ENCODE data around the gene MMRN1.

The MMRN1 gene

DNA sequence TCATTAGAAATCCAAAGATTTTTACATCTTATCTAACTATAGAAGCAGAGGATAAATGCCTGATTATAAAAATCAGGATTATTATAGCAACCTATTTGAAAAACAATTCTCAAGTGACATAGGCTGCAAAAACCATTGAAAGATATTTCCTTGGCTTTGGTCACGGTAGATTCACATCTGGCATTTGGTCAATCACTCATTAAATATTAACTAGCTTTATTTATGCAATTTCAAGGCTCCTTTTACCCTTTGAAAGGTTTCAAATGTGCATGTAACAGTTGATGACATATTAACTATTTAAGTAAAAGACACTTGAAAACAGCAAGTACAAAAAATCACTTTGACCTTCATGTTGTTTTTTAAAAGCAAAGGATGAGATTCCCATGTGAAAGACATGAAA is 98.1 kb downstream of the MMRN1 start:
- no peak for TF ChIP-seq CTCF (conservative IDR thresholded peaks at IDR 0.05; ENCODE audit: low read depth)
- ChIA-PET POLR2A (ENCODE audit: low non-redundant PET) (no interaction called here), CTCF (no interaction called here)
- no peak for DNase-seq (ENCODE audit: low spot score)
- no peak overlapping the region for H3K27ac ChIP-seq

- peak; percentile 2 for DNase-seq (ENCODE audit: low spot score)
- TF ChIP-seq CTCF (conservative IDR thresholded peaks at IDR 0.05; ENCODE audit: low read depth): no peak
- POLR2A ChIA-PET (ENCODE audit: low non-redundant PET): no interaction called here
- no peak overlapping the region for H3K27ac ChIP-seq
- CTCF ChIA-PET: interaction anchor here (0.5 to 0.8 kb wide), 2 partner anchors 44 to 191 kb away, joined by 3 read pairs; no protein-coding TSS in a partner anchor
These were observed 99.7 kb downstream of the MMRN1 start for GRCh38 chr4:89994176-89994873.

DNA sequence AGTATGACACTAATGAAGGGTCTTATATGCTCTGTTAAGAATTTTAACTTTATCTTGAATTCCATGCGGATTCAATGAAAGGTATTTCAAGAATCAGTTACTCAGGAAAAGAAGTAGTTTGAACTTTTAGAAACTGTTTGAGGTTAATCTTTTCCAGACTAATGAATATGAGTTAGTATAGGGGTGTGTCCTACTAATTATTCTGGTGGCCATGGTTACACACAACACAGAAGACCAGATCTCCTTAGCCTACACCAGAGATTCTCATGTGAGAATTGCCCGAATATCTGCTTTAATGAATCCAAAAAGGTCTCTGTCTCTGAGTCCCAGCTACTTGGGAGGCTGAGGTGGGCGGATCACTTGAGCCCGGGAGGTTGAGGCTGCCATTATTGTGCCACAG is 100.4 kb downstream of the MMRN1 start:
- no peak overlapping the region for H3K27ac ChIP-seq
- CTCF ChIA-PET: interaction anchor here (0.8 kb wide), 1 partner anchor 45 kb away, joined by 3 read pairs; no protein-coding TSS in a partner anchor
- DNase-seq (ENCODE audit: low spot score): no peak
- TF ChIP-seq CTCF (conservative IDR thresholded peaks at IDR 0.05; ENCODE audit: low read depth): no peak
- POLR2A ChIA-PET (ENCODE audit: low non-redundant PET): no interaction called here

DNA sequence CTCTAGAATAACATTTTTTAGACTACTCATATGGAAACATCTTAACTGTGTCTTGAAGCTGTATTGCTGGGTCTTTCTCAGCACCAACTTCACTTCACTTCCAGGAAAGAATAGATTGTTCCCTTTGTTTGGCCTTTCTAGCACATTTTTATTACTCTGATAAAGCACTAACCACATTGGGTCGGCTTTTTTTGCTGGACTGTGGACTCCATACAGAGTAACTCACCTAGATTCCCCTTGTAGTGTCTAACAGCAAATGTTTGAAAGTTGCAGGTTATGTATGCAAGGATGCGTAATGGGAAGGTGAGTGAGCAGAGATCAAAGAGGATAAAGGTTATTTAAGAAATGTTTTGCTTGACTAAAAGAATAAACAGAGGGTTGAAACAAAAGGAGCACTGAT is 101.2 kb downstream of the MMRN1 start:
- no peak for DNase-seq (ENCODE audit: low spot score)
- ChIA-PET CTCF (no interaction called here), POLR2A (ENCODE audit: low non-redundant PET) (no interaction called here)
- H3K27ac ChIP-seq: no peak overlapping the region
- no peak for TF ChIP-seq CTCF (conservative IDR thresholded peaks at IDR 0.05; ENCODE audit: low read depth)

GRCh38 chr4:89997171-89997704 is 102.6 kb downstream of the MMRN1 start:
- DNase-seq (ENCODE audit: low spot score): no peak
- POLR2A ChIA-PET (ENCODE audit: low non-redundant PET): no interaction called here
- CTCF ChIA-PET: no interaction called here
- TF ChIP-seq CTCF (conservative IDR thresholded peaks at IDR 0.05; ENCODE audit: low read depth): no peak
- H3K27ac ChIP-seq: no peak overlapping the region

GRCh38 chr4:89998469-89999011 is 103.9 kb downstream of the MMRN1 start:
- no peak for TF ChIP-seq CTCF (conservative IDR thresholded peaks at IDR 0.05; ENCODE audit: low read depth)
- CTCF ChIA-PET: interaction anchor here (1.3 kb wide), 1 partner anchor 414 kb away, joined by 3 read pairs; no protein-coding TSS in a partner anchor
- no peak for DNase-seq (ENCODE audit: low spot score)
- POLR2A ChIA-PET (ENCODE audit: low non-redundant PET): no interaction called here
- no peak overlapping the region for H3K27ac ChIP-seq
